NCI-H1092 treated with DMSO at 0.1 percent for 48 hours (cell line): Measurements from ENCODE around the gene PGAM5.
"Not testable (repeated sequence)": the region's sequence is repeated elsewhere in the genome, so short reads cannot be mapped to it uniquely, and the experiment has no call there.

Source experiments
- DNase-seq: peaks from one replicate; lab custom pipeline; 2025; lab: John Stamatoyannopoulos, UW

PGAM5 gene

GRCh38 chr12:132689227-132689626, 21.4 kb upstream of the PGAM5 start:
- DNase-seq, result no peak

GRCh38 chr12:132690112-132690511, 20.5 kb upstream of the PGAM5 start:
- no peak for DNase-seq

- DNase-seq, result not testable (repeated sequence)
Measured at GRCh38 chr12:132692030-132692429, 18.6 kb upstream of the PGAM5 start.

GRCh38 chr12:132694888-132695287, 15.8 kb upstream of the PGAM5 start:
- not testable (repeated sequence) for DNase-seq

GRCh38 chr12:132695431-132695830, 15.2 kb upstream of the PGAM5 start:
- DNase-seq, result no peak

GRCh38 chr12:132698341-132698740, 12.3 kb upstream of the PGAM5 start:
- no peak for DNase-seq

- DNase-seq, result no peak
Measured at GRCh38 chr12:132700212-132700822, 10.3 kb upstream of the PGAM5 start.

- DNase-seq, result no peak
Measured at GRCh38 chr12:132702640-132703039, 8.0 kb upstream of the PGAM5 start.

- no peak for DNase-seq
Measured at GRCh38 chr12:132703641-132704040, 7.0 kb upstream of the PGAM5 start.

GRCh38 chr12:132707241-132707640, 3.4 kb upstream of the PGAM5 start:
- no peak for DNase-seq

GRCh38 chr12:132708150-132708549, 2.5 kb upstream of the PGAM5 start:
- DNase-seq, result no peak

GRCh38 chr12:132710043-132710404, 618 bp upstream of the PGAM5 start:
- DNase-seq, result peak; percentile 22

- no peak for DNase-seq
Measured at GRCh38 chr12:132711080-132711843, 620 bp downstream of the PGAM5 start.

GRCh38 chr12:132713123-132713522, 2.5 kb downstream of the PGAM5 start:
- no peak for DNase-seq

- no peak for DNase-seq
Measured at GRCh38 chr12:132715874-132716273, 5.2 kb downstream of the PGAM5 start.

GRCh38 chr12:132716356-132716755, 5.7 kb downstream of the PGAM5 start:
- no peak for DNase-seq

GRCh38 chr12:132717011-132717410, 6.4 kb downstream of the PGAM5 start:
- DNase-seq, result no peak

- DNase-seq, result no peak
Measured at GRCh38 chr12:132717531-132718387, 7.1 kb downstream of the PGAM5 start.

- DNase-seq, result no peak
Measured at GRCh38 chr12:132718644-132719043, 8.0 kb downstream of the PGAM5 start.

GRCh38 chr12:132719141-132719953, 8.7 kb downstream of the PGAM5 start:
- DNase-seq, result no peak

GRCh38 chr12:132719954-132720324, 9.3 kb downstream of the PGAM5 start:
- DNase-seq, result no peak
